ENCODE results near the gene COL4A5. TPM values are rescaled to one million over a fixed set of nuclear protein-coding genes. Genes with fewer than 3 reads are reported as not detected.

COL4A5 gene
- total RNA-seq, 4 donors from 2014 or later = 43.1 to 105 (median 48.4) TPM

GRCh38 chrX:108399418-108400165 lies 40.0 kb upstream of the COL4A5 start:
- DNase-seq (ENCODE audit: low spot score in 2 of 2) = no peak
- intact Hi-C loops (cut with DNase I; ENCODE audit: low total_unique reads) = no loop called here
- 32 to 56% methylated on average over 1 of the region's 1 CpG for WGBS, 2 donors
- TF ChIP-seq POLR2A (IDR thresholded peaks at IDR 0.05) = no peak
- no peak for TF ChIP-seq CTCF (IDR thresholded peaks at IDR 0.05)
- no peak overlapping the region for H3K4me3 ChIP-seq (ENCODE audit: low read depth, poor library complexity, severe bottlenecking)

- intact Hi-C loops (cut with DNase I; ENCODE audit: low total_unique reads) = no loop called here
- H3K4me3 ChIP-seq (ENCODE audit: low read depth, poor library complexity, severe bottlenecking) = no peak overlapping the region
- TF ChIP-seq CTCF (IDR thresholded peaks at IDR 0.05) (no peak), POLR2A (IDR thresholded peaks at IDR 0.05) (no peak)
- no peak for DNase-seq (ENCODE audit: low spot score in 2 of 2)
Observed at GRCh38 chrX:108412783-108413182, 26.9 kb upstream of the COL4A5 start.

- TF ChIP-seq POLR2A (IDR thresholded peaks at IDR 0.05) (no peak), CTCF (IDR thresholded peaks at IDR 0.05) (no peak)
- no peak overlapping the region for H3K4me3 ChIP-seq (ENCODE audit: low read depth, poor library complexity, severe bottlenecking)
- 67 to 80% methylated on average over 1 of the region's 1 CpG for WGBS, 2 donors
- DNase-seq (ENCODE audit: low spot score in 2 of 2) = no peak
- intact Hi-C loops (cut with DNase I; ENCODE audit: low total_unique reads) = no loop called here
Observed at GRCh38 chrX:108415146-108415545, 24.5 kb upstream of the COL4A5 start.

- intact Hi-C loops (cut with DNase I; ENCODE audit: low total_unique reads) = no loop called here
- DNase-seq (ENCODE audit: low spot score in 2 of 2) = no peak
- no peak overlapping the region for H3K4me3 ChIP-seq (ENCODE audit: low read depth, poor library complexity, severe bottlenecking)
- 42 to 71% methylated on average over 2 of the region's 2 CpGs for WGBS, 2 donors
- TF ChIP-seq POLR2A (IDR thresholded peaks at IDR 0.05) (no peak), CTCF (IDR thresholded peaks at IDR 0.05) (no peak)
Observed at GRCh38 chrX:108415891-108416290, 23.7 kb upstream of the COL4A5 start.

- intact Hi-C loops (cut with DNase I; ENCODE audit: low total_unique reads) = no loop called here
- H3K4me3 ChIP-seq (ENCODE audit: low read depth, poor library complexity, severe bottlenecking) = no peak overlapping the region
- WGBS, 2 donors = 62 to 76% methylated on average over 1 of the region's 1 CpG
- no peak for DNase-seq (ENCODE audit: low spot score in 2 of 2)
- TF ChIP-seq POLR2A (IDR thresholded peaks at IDR 0.05) (no peak), CTCF (IDR thresholded peaks at IDR 0.05) (no peak)
Observed at GRCh38 chrX:108417257-108417656, 22.4 kb upstream of the COL4A5 start.

GRCh38 chrX:108419401-108419800 lies 20.2 kb upstream of the COL4A5 start:
- no peak for DNase-seq (ENCODE audit: low spot score in 2 of 2)
- TF ChIP-seq POLR2A (IDR thresholded peaks at IDR 0.05) (no peak), CTCF (IDR thresholded peaks at IDR 0.05) (no peak)
- intact Hi-C loops (cut with DNase I; ENCODE audit: low total_unique reads) = no loop called here
- 56 to 76% methylated on average over 1 of the region's 1 CpG for WGBS, 2 donors
- H3K4me3 ChIP-seq (ENCODE audit: low read depth, poor library complexity, severe bottlenecking) = no peak overlapping the region
